Hepatocyte (in vitro differentiated cells): ENCODE data around the gene RHOF. TPM values are rescaled to one million over a fixed set of nuclear protein-coding genes. Genes with fewer than 3 reads are reported as not detected.

Experiments used
- DNase-seq: peaks from one replicate; pipeline ENCODE4 v3.0.0-alpha.2; 2016; ENCODE audit warnings: low spot score
- H2AFZ ChIP-seq: fragments of 200-600 bp; sonication (generic); 2 replicates; pipeline ENCODE4 v1.6.0; 2016; ENCODE audit warnings: antibody characterized with exemption, mild to moderate bottlenecking
- H3K27ac ChIP-seq: fragments of 200-600 bp; sonication (generic); 2 replicates; pipeline ENCODE4 v1.5.1; 2016; ENCODE audit warnings: mild to moderate bottlenecking
- H3K27me3 ChIP-seq: fragments of 200-600 bp; sonication (generic); 2 replicates; pipeline ENCODE4 v1.6.1; 2016
- H3K36me3 ChIP-seq: fragments of 200-600 bp; sonication (generic); replicated peaks from 2 replicates; pipeline ENCODE4 v1.5.1; 2016; ENCODE audit warnings: low read depth; ENCODE audit not compliant: insufficient read depth
- H3K4me1 ChIP-seq: fragments of 200-600 bp; sonication (generic); 2 replicates; pipeline ENCODE4 v1.5.1; 2016; ENCODE audit warnings: mild to moderate bottlenecking, moderate library complexity; ENCODE audit not compliant: insufficient read depth
- H3K4me2 ChIP-seq: fragments of 200-600 bp; sonication (generic); 2 replicates; pipeline ENCODE4 v1.6.0; 2016
- H3K4me3 ChIP-seq: fragments of 200-600 bp; sonication (generic); 2 replicates; pipeline ENCODE4 v1.5.1; 2016; ENCODE audit warnings: mild to moderate bottlenecking
- H3K79me2 ChIP-seq: fragments of 200-600 bp; sonication (generic); 2 replicates; pipeline ENCODE4 v1.6.0; 2017; ENCODE audit warnings: mild to moderate bottlenecking
- H3K9me2 ChIP-seq: fragments of 200-600 bp; sonication (generic); replicated peaks from 2 replicates; pipeline ENCODE4 v1.6.0; 2017; ENCODE audit warnings: mild to moderate bottlenecking; ENCODE audit not compliant: insufficient read depth
- H3K9me3 ChIP-seq: fragments of 200-600 bp; sonication (generic); 2 replicates; pipeline ENCODE4 v1.5.1; 2016; ENCODE audit warnings: low read depth, mild to moderate bottlenecking
- H4K20me1 ChIP-seq: fragments of 200-600 bp; sonication (generic); 2 replicates; pipeline ENCODE4 v1.6.0; 2016; ENCODE audit warnings: mild to moderate bottlenecking; ENCODE audit not compliant: insufficient read depth, poor library complexity, severe bottlenecking
- EZH2 ChIP-seq: fragments of 200-600 bp; sonication (generic); IDR thresholded peaks from 2 replicates; pipeline ENCODE4 v1.6.1; 2016; ENCODE audit warnings: antibody characterized with exemption, mild to moderate bottlenecking, borderline replicate concordance
- EZH2phosphoT487 ChIP-seq: fragments of 200-600 bp; sonication (generic); IDR thresholded peaks from one replicate; pipeline ENCODE4 v1.6.1; 2018; ENCODE audit warnings: antibody characterized with exemption, mild to moderate bottlenecking, low read depth, moderate library complexity; ENCODE audit not compliant: unreplicated experiment, severe bottlenecking
- WGBS: methylation state at CpG from one replicate; pipeline ENCODE4 v1.1.6; 2016; ENCODE audit warnings: low lambda C conversion rate; ENCODE audit errors: missing lambda C conversion rate; 5-methylcytosine and 5-hydroxymethylcytosine counted together
- polyA plus RNA-seq: library from polyadenylated mRNA; unstranded; fragments of >200 nt; fragmentation: Nextera tagmentation; extraction: Ambion mirVana; gene quantifications from 2 replicates; pipeline ENCODE4 v1.2.1, GENCODE V29; 2016
- total RNA-seq: library from RNA; depleted of rRNA; stranded (reverse); fragments of >200 nt; gene quantifications from 2 replicates; pipeline ENCODE4 v1.2.3, GENCODE V29; 2014
- TF ChIP-seq, protein P1 (sequence below): fragments of 200-600 bp; sonication (generic); IDR thresholded peaks from 2 replicates; pipeline ENCODE4 v1.5.1; 2016; ENCODE audit warnings: antibody characterized with exemption, mild to moderate bottlenecking; ENCODE audit not compliant: poor library complexity

Gene RHOF
- total and polyA plus RNA-seq, 2 experiments from 2014 or later = 40.4 to 45.3 TPM

DNA sequence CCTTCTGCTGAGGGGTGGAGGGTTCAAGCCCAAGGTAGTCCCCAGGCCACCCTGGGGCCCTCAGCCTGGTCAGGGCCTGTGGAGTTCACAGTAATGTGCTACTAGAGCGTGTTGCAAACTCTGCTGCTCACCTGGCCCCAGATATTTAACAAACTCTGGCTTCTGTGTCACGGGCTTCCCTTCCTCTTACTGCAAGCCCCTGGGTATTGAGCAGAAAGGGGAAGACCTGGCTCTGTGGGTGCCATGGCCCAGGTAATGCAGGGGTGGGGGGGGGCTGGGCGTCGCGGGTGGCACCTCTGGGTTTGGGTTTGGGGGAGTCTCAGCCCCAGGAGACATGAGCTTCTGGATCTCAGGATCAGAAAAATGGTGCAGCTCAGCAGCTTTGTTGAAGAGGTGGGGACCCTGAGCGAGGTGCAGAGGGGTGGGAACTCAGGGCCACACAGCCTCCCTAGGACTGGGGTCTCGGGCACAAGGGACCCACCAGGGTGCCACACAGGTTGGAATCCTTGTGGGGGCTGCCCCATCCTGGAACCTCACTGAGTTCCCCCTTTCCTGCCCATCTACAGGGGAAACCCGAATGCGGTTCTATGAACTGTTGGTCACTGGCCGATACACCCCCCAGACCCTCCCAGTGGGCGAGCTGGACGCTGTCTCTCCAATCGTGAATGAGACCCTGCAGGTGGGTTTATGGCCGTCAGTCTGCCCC is 14.3 kb upstream of the RHOF start:
- peak overlapping the region; percentile 97 for H3K4me2 ChIP-seq

DNA sequence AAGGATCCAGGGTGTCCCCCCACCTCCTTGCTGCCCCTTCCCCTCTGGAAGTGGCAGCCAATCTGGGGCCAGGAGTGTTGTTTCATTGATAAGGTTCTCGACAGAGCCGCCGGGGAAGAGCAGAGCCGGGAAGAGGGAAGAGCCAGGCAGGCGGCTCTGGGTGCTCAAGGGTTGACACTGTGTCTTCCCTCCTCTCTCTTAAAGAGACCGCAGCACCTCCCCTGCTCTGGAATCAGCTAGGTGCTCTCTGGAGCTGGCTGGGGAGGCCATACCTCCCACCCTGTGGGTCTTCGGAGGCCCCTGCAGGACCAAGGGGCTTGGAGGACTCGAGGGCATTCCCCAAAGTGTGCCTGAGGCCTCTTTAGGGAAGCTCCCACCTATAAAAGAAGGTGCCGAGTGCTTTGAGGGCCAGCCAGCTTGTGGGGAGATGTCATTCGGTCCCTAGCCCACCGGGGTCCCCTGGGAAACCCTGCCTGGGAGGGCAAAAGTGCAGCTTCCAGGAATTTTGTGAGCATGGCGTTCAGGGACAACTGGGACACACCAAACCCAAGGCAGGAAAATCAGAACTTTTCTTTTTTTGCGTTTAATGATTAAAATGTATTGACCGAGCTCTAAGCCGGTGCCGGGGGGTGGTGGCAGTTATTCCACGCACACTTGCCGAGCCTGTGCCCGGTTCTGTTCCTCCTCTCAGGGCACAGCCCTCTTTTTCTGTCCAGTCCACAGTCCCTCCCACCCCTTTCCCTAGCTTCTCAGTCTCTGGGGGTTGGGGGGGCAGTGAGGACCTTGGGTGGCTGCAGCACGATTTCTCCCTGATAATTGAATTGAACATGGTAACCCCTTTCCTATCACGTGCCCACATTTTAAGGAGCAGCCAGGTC is 13.3 kb upstream of the RHOF start:
- 39% methylated on average over 20 of the region's 21 CpGs for WGBS
- no peaks in the 10 kb centered on the region for H3K9me2 ChIP-seq
- DNase-seq = peak; percentile 58
- H2AFZ ChIP-seq = no peak overlapping the region
- peak overlapping the region; percentile 97 for H3K4me2 ChIP-seq
- peak overlapping the region; percentile 37 for H3K27ac ChIP-seq
- no peaks in the 10 kb centered on the region for H3K27me3 ChIP-seq
- H3K4me3 ChIP-seq = peak overlapping the region; percentile 76
- no peaks in the 10 kb centered on the region for H3K36me3 ChIP-seq
- peaks cover 83% of the 10 kb centered on the region for H3K79me2 ChIP-seq
- peaks cover 31% of the 10 kb centered on the region for H3K4me1 ChIP-seq
- no peaks in the 10 kb centered on the region for H3K9me3 ChIP-seq
- peaks cover 24% of the 10 kb centered on the region for H4K20me1 ChIP-seq
- no peak for TF ChIP-seq EZH2phosphoT487

More for the DNA sequence above, 14.3 kb upstream of the RHOF start:
- TF ChIP-seq, protein P1, sequence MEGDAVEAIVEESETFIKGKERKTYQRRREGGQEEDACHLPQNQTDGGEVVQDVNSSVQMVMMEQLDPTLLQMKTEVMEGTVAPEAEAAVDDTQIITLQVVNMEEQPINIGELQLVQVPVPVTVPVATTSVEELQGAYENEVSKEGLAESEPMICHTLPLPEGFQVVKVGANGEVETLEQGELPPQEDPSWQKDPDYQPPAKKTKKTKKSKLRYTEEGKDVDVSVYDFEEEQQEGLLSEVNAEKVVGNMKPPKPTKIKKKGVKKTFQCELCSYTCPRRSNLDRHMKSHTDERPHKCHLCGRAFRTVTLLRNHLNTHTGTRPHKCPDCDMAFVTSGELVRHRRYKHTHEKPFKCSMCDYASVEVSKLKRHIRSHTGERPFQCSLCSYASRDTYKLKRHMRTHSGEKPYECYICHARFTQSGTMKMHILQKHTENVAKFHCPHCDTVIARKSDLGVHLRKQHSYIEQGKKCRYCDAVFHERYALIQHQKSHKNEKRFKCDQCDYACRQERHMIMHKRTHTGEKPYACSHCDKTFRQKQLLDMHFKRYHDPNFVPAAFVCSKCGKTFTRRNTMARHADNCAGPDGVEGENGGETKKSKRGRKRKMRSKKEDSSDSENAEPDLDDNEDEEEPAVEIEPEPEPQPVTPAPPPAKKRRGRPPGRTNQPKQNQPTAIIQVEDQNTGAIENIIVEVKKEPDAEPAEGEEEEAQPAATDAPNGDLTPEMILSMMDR = no peak
- TF ChIP-seq EZH2phosphoT487 (no peak), EZH2 (no peak)
- Histone ChIP-seq H3K79me2 (peaks cover 82% of the 10 kb centered on the region), H2AFZ (no peak overlapping the region), H3K4me3 (no peak overlapping the region), H3K4me1 (peaks cover 35% of the 10 kb centered on the region), H3K9me2 (no peaks in the 10 kb centered on the region), H4K20me1 (peaks cover 33% of the 10 kb centered on the region), H3K27ac (no peak overlapping the region), H3K36me3 (no peaks in the 10 kb centered on the region), H3K9me3 (no peaks in the 10 kb centered on the region), H3K27me3 (no peaks in the 10 kb centered on the region)
- no peak for DNase-seq
- 95% methylated on average over 12 of the region's 14 CpGs for WGBS

DNA sequence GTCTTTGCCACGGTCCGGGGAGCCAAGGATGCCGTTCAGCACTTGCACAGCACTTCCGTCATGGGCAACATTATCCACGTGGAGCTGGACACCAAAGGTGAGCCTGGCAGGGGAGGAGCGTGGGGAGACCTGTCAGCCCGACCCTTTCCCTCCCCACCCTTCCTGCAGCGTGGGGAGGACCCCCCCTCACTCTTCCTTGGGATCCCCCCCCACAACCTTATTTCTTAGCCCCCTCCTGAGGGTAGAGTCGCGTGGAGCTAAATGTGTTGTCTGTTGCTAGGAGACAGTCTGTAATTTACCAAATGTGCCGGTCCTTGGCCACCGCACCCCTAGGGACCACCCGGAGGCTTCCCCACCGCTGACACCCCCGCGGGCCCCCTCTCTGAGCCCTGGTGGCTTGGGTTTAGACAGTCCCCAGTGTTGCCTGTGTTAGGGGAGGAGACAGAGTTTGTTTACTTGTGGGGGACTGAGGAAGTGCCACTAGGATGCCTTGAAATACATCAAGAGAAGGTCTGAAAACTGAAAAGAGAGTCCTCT is 12.6 kb upstream of the RHOF start:
- no peak overlapping the region for H2AFZ ChIP-seq
- H3K79me2 ChIP-seq = peaks cover 83% of the 10 kb centered on the region

More for the DNA sequence above, 12.6 kb upstream of the RHOF start:
- peaks cover 26% of the 10 kb centered on the region for H3K4me1 ChIP-seq
- peak overlapping the region; percentile 76 for H3K4me3 ChIP-seq
- peak overlapping the region; percentile 97 for H3K4me2 ChIP-seq
- peaks cover 17% of the 10 kb centered on the region for H4K20me1 ChIP-seq
- no peaks in the 10 kb centered on the region for H3K36me3 ChIP-seq
- DNase-seq = no peak
- H3K27me3 ChIP-seq = no peaks in the 10 kb centered on the region
- WGBS = 13% methylated on average over 16 of the region's 16 CpGs
- H3K9me2 ChIP-seq = no peaks in the 10 kb centered on the region
- no peaks in the 10 kb centered on the region for H3K9me3 ChIP-seq
- H3K27ac ChIP-seq = peak overlapping the region; percentile 37
- TF ChIP-seq EZH2 (no peak), EZH2phosphoT487 (no peak)
- TF ChIP-seq, protein P1 = no peak
